IPS-18a (cell line): Measurements from ENCODE around the gene KRAS.

ENCODE experiments used
- H3K27ac ChIP-seq: one replicate; pipeline ENCODE4 v1.5.1; 2013; ENCODE audit warnings: low read length
- H3K27me3 ChIP-seq: one replicate; pipeline ENCODE4 v1.6.1; 2013; ENCODE audit warnings: mild to moderate bottlenecking, low read length; ENCODE audit not compliant: control insufficient read depth, insufficient read depth
- H3K36me3 ChIP-seq: one replicate; pipeline ENCODE4 v1.6.1; 2013; ENCODE audit warnings: low read depth, low read length; ENCODE audit not compliant: control insufficient read depth
- H3K4me1 ChIP-seq: one replicate; pipeline ENCODE4 v1.6.1; 2013; ENCODE audit warnings: low read depth, low read length; ENCODE audit not compliant: control insufficient read depth
- H3K4me3 ChIP-seq: one replicate; pipeline ENCODE4 v1.5.1; 2013; ENCODE audit warnings: low read length
- H3K9ac ChIP-seq: one replicate; pipeline ENCODE4 v1.6.1; 2013; ENCODE audit warnings: mild to moderate bottlenecking, low read length, moderate library complexity
- H3K9me3 ChIP-seq: one replicate; pipeline ENCODE4 v1.6.1; 2013; ENCODE audit warnings: low read depth, low read length; ENCODE audit not compliant: control insufficient read depth

KRAS gene

DNA sequence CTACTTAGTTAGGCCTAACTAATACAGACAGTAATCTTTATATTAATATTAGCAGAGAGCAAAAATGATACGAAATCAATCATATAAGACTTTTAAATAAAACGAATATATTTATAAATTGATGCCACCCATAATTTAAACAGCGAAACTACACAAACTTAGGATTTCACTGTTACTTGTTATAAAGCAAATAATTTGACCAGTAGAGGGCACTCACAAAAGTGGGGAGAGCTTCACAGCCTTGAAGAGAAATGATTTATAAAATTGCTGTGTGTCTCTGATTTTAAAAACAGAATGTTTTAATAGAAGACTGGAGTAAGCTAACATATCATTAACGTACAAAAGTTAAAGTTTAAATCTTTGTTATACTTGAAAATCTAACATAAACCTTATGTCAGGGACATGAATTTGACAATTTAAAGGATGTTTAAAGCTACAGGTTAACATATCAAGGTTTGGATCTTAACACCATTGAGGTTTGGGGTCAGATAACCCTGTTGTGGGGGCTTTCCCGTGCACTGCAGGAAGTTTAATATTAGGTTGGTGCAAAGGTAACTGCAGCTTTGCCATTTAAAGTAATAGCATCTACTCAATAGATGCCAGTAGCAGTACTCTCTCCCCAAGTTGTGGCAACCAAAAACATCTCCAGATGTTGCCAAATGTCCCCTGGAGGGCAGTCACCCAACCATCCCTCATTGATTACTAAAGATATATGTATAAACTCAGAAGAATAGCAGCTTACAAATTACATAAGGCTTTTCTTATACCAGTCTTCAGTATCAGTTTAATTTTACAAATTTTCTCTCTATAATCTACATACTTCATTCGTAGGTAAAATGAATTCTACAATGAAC lies 9.3 kb downstream of the KRAS start:
- no peaks in the 10 kb centered on the region for H3K4me1 ChIP-seq
- H3K4me3 ChIP-seq: no peak overlapping the region
- no peak overlapping the region for H3K27ac ChIP-seq
- H3K27me3 ChIP-seq: no peaks in the 10 kb centered on the region
- H3K9ac ChIP-seq: no peak overlapping the region
- H3K36me3 ChIP-seq: peaks cover 18% of the 10 kb centered on the region
- H3K9me3 ChIP-seq: no peaks in the 10 kb centered on the region

DNA sequence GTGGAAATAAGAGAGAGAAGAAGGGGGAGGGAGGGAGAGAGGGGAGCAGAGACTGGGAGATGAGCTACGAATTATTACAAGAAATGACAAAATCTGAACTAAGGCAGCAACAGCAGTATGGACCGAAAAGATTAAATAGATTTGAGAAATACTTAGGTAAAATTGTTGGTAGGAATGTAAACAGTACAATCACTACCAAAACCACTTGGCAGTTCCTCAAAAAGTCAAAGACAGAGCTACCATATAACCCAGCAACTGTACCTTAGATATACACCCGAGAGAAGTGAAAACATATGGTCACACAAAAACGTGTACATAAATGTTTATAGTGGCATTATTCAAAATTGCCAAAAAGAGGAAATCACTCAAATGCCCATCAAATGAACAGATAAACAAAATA lies 14.1 kb downstream of the KRAS start:
- Histone ChIP-seq H3K9me3 (no peaks in the 10 kb centered on the region), H3K9ac (no peak overlapping the region), H3K4me1 (no peaks in the 10 kb centered on the region), H3K4me3 (no peak overlapping the region), H3K36me3 (peaks cover 15% of the 10 kb centered on the region), H3K27ac (no peak overlapping the region), H3K27me3 (no peaks in the 10 kb centered on the region)

- H3K9me3 ChIP-seq: no peaks in the 10 kb centered on the region
- no peak overlapping the region for H3K9ac ChIP-seq
- H3K27ac ChIP-seq: no peak overlapping the region
- H3K4me1 ChIP-seq: no peaks in the 10 kb centered on the region
- peaks cover 15% of the 10 kb centered on the region for H3K36me3 ChIP-seq
- H3K27me3 ChIP-seq: no peaks in the 10 kb centered on the region
- no peak overlapping the region for H3K4me3 ChIP-seq
Measured at GRCh38 chr12:25236190-25236589, 14.5 kb downstream of the KRAS start.

- Histone ChIP-seq H3K9me3 (no peaks in the 10 kb centered on the region), H3K36me3 (peaks cover 12% of the 10 kb centered on the region), H3K27me3 (no peaks in the 10 kb centered on the region), H3K9ac (no peak overlapping the region), H3K4me1 (no peaks in the 10 kb centered on the region), H3K27ac (no peak overlapping the region), H3K4me3 (no peak overlapping the region)
Measured at GRCh38 chr12:25213338-25213737, 37.4 kb downstream of the KRAS start.

DNA sequence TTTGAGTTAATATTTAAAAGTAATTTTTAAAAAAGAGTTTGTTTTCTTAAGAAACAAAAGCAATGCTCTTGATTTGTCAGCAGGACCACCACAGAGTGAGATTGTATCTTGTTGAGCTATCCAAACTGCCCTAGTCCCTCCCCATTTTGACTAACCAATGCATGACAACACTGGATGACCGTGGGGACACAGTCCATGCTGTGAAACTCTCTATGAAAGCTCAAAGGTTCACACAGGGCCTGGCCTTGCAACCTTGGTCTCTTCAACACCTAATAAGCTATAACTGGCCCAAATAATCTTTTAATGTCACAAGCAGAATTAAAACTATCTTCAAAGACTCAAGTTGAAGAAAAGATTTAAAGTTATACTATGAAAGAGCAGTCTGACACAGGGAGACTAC lies 42.2 kb downstream of the KRAS start:
- H3K36me3 ChIP-seq: peaks cover 20% of the 10 kb centered on the region
- no peaks in the 10 kb centered on the region for H3K9me3 ChIP-seq
- no peaks in the 10 kb centered on the region for H3K27me3 ChIP-seq
- H3K27ac ChIP-seq: no peak overlapping the region
- H3K4me3 ChIP-seq: no peak overlapping the region
- no peak overlapping the region for H3K9ac ChIP-seq
- no peaks in the 10 kb centered on the region for H3K4me1 ChIP-seq

GRCh38 chr12:25207846-25208245 lies 42.9 kb downstream of the KRAS start:
- H3K4me3 ChIP-seq: no peak overlapping the region
- H3K9ac ChIP-seq: no peak overlapping the region
- no peak overlapping the region for H3K27ac ChIP-seq
- H3K27me3 ChIP-seq: no peaks in the 10 kb centered on the region
- peaks cover 20% of the 10 kb centered on the region for H3K36me3 ChIP-seq
- no peaks in the 10 kb centered on the region for H3K9me3 ChIP-seq
- H3K4me1 ChIP-seq: no peaks in the 10 kb centered on the region

- Histone ChIP-seq H3K27ac (no peak overlapping the region), H3K36me3 (peaks cover 20% of the 10 kb centered on the region), H3K4me1 (no peaks in the 10 kb centered on the region), H3K4me3 (no peak overlapping the region), H3K9ac (no peak overlapping the region), H3K27me3 (no peaks in the 10 kb centered on the region), H3K9me3 (no peaks in the 10 kb centered on the region)
Measured at GRCh38 chr12:25207411-25207810, 43.3 kb downstream of the KRAS start.

GRCh38 chr12:25202137-25202536 lies 48.6 kb downstream of the KRAS start:
- no peaks in the 10 kb centered on the region for H3K4me1 ChIP-seq
- H3K27ac ChIP-seq: no peak overlapping the region
- no peak overlapping the region for H3K9ac ChIP-seq
- no peak overlapping the region for H3K4me3 ChIP-seq
- H3K9me3 ChIP-seq: no peaks in the 10 kb centered on the region
- H3K36me3 ChIP-seq: peaks cover 3% of the 10 kb centered on the region
- no peaks in the 10 kb centered on the region for H3K27me3 ChIP-seq

DNA sequence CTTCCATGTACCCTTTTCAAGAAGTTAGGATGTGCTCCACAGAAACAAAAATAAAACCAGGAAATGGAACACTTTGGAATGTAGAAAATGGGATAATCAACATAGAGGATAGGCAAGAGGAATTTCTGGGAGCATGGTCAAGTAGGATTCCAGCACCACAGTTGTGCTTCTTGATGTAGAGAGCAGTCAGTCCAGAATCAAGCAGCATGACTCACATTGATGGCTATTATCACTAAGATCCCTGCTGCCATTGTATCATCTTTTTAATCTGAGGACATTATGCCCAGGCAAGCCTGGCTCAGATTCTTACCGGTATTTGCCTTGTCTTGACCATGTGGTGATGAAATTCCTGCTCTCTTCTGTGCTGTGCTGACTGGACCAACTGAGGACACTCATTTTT lies 50.0 kb downstream of the KRAS start:
- Histone ChIP-seq H3K36me3 (peaks cover 3% of the 10 kb centered on the region), H3K27ac (no peak overlapping the region)

DNA sequence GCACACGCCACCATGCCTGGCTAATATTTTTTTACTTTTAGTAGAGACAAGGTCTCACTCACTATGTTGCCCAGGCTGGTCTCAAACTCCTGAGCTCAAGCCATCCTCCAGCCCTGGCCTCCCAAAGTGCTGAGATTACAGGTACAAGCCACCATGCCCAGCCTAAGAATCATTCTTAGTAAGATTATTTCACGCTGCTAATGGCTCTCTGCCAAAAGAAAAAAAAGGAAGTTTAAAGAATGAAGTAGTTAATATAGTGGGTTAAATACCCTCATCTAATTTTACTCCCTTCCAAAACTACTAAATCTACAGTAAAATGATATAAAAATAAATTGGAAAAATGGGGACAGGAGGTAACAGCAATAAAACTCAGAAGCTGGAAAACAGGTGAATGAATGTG lies 53.1 kb downstream of the KRAS start:
- Histone ChIP-seq H3K4me3 (no peak overlapping the region), H3K27me3 (no peaks in the 10 kb centered on the region), H3K4me1 (peaks cover 11% of the 10 kb centered on the region), H3K27ac (no peak overlapping the region), H3K9ac (no peak overlapping the region), H3K36me3 (no peaks in the 10 kb centered on the region), H3K9me3 (no peaks in the 10 kb centered on the region)

More for the DNA sequence above, 50.0 kb downstream of the KRAS start:
- no peaks in the 10 kb centered on the region for H3K9me3 ChIP-seq
- no peaks in the 10 kb centered on the region for H3K27me3 ChIP-seq
- peaks cover 7% of the 10 kb centered on the region for H3K4me1 ChIP-seq
- no peak overlapping the region for H3K4me3 ChIP-seq
- no peak overlapping the region for H3K9ac ChIP-seq

DNA sequence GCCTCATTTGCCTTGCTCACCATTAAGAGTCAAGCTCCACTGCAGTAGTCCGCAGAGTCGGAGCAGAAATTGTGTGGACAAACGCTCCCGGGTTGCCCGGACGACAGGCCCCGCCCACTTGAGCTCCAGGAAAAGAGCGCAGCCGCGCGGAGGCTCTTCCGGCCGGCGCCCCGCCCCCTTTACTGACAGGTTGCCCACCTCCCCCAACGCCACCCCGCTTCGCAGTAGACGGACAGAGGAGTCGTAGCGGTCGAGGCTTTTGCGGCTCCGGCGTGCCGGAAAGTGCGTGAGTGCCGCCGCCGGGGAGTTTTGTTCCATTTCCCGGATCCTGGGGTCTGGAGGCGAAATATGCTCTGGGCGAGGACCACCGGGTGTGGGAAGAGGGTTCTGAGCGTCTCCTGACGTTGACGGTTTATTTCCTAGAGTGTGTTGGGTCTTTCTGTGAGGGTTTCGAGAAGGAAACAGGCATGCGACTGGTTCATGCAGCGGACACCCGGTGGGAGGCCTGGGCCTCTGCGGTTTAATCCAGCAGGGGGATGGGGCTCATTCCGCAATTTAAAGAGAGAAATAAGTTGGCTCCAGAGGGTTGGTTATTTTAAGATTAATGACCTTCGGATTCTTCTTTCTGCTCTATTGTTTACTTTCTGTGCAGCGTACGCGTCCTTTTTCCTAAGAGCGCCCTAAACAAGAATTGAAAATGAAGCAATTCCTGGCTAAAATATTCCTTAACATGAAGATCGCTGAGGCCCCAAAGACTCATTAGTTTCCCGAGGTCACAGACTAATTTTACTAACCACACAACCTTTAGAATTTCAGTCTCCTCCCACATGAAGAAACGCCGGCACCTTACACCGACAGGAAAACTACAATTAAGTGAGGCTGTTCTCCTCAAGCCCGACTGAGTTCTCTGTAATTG lies 55.4 kb downstream of the KRAS start, which contains the start of the genes DNAI7 and ETFRF1:
DNAI7 (minus strand) TSS at position 105 of the 916 bp plus-strand sequence; CDS start at position 23, 82 bp downstream.
ETFRF1 (plus strand) TSS at position 182 of the 916 bp plus-strand sequence. CDS start 8,720 bp downstream, outside the sequence.
- no peaks in the 10 kb centered on the region for H3K9me3 ChIP-seq
- no peaks in the 10 kb centered on the region for H3K36me3 ChIP-seq
- H3K27ac ChIP-seq: peak within 1 kb of the TSS; percentile 86
- H3K4me1 ChIP-seq: peaks cover 11% of the 10 kb centered on the region
- H3K9ac ChIP-seq: peak within 1 kb of the TSS; percentile 91
- H3K27me3 ChIP-seq: no peaks in the 10 kb centered on the region
- H3K4me3 ChIP-seq: peak within 1 kb of the TSS; percentile 92
